HEK293 (cell line): Measurements from ENCODE around the gene RYR2.

Source experiments
- CTCF ChIA-PET: fragments of 350-600 bp; formaldehyde crosslinking; extraction: SDS; loops from one replicate; lab custom pipeline; 2021; ENCODE audit warnings: antibody characterized with exemption; lab: Yijun Ruan, JAX
- POLR2A ChIA-PET: fragments of 300-600 bp; formaldehyde crosslinking; extraction: SDS; loops from one replicate; lab custom pipeline; 2020; ENCODE audit warnings: antibody characterized with exemption, inconsistent platforms; lab: Yijun Ruan, JAX
- H3K27ac ChIP-seq: fragments of 200-500 bp; sonication (Bioruptor generic); 2 replicates; pipeline ENCODE4 v1.5.1; 2014; ENCODE audit warnings: low read depth, low read length, control low read depth, inconsistent platforms; ENCODE audit errors: extremely low read depth
- H3K36me3 ChIP-seq, 2 experiments: fragments of 200-500 bp in 1 of 2; sonication (Bioruptor generic) in 1 of 2; 1 replicate in 1 of 2; 2 replicates in 1 of 2; pipeline ENCODE4 v1.5.1; 2014 to 2017; ENCODE audit warnings: inconsistent platforms in 2 of 2, low read length in 2 of 2; ENCODE audit not compliant: control insufficient read depth in 2 of 2, insufficient read depth in 1 of 2
- H3K4me1 ChIP-seq: fragments of 200-500 bp; sonication (Bioruptor generic); 2 replicates; pipeline ENCODE4 v1.5.1; 2014; ENCODE audit warnings: mild to moderate bottlenecking, low read length, inconsistent platforms; ENCODE audit not compliant: control insufficient read depth, insufficient read depth
- H3K4me3 ChIP-seq: 2 replicates; pipeline ENCODE4 v1.5.1; 2011; ENCODE audit warnings: low read depth, mild to moderate bottlenecking, control low read depth, low read length, moderate library complexity
- H3K9me3 ChIP-seq: fragments of 200-500 bp; sonication (Bioruptor generic); 2 replicates; pipeline ENCODE4 v1.5.1; 2014; ENCODE audit warnings: low read depth, low read length, inconsistent platforms; ENCODE audit not compliant: control insufficient read depth, insufficient read depth
- BCL11A ChIP-seq: fragments of 450-650 bp; formaldehyde crosslinking; IDR thresholded peaks from 2 replicates; pipeline ENCODE4 v1.5.1; 2016; ENCODE audit warnings: low read depth, missing biosample characterization, missing genetic modification characterization
- EGR2 ChIP-seq: fragments of 450-650 bp; formaldehyde crosslinking; IDR thresholded peaks from 2 replicates; pipeline ENCODE4 v1.5.1; 2016; ENCODE audit warnings: low read depth, missing biosample characterization, missing genetic modification characterization
- KLF10 ChIP-seq: fragments of 450-650 bp; IDR thresholded peaks from 2 replicates; pipeline ENCODE4 v1.5.1; 2018; ENCODE audit warnings: missing biosample characterization, mild to moderate bottlenecking, missing genetic modification characterization
- MEIS1 ChIP-seq: sonication (generic); formaldehyde crosslinking; IDR thresholded peaks from 2 replicates; pipeline ENCODE4 v1.8.1; 2022; ENCODE audit warnings: missing genetic modification reagents, mild to moderate bottlenecking, borderline replicate concordance
- PBX3 ChIP-seq: sonication (generic); formaldehyde crosslinking; IDR thresholded peaks from 2 replicates; pipeline ENCODE4 v1.8.1; 2022; ENCODE audit warnings: mild to moderate bottlenecking, moderate library complexity, missing genetic modification reagents
- RBAK ChIP-seq: fragments of 450-650 bp; formaldehyde crosslinking; IDR thresholded peaks from 2 replicates; pipeline ENCODE4 v1.5.1; 2016; ENCODE audit warnings: missing biosample characterization, missing genetic modification characterization
- ZBTB7A ChIP-seq: fragments of 450-650 bp; formaldehyde crosslinking; IDR thresholded peaks from 2 replicates; pipeline ENCODE4 v1.5.1; 2016; ENCODE audit warnings: low read depth, missing biosample characterization, missing genetic modification characterization
- ZNF138 ChIP-seq: fragments of 450-650 bp; formaldehyde crosslinking; IDR thresholded peaks from 2 replicates; pipeline ENCODE4 v1.5.1; 2016; ENCODE audit warnings: missing biosample characterization, missing genetic modification characterization, borderline replicate concordance
- ZNF157 ChIP-seq: fragments of 450-650 bp; formaldehyde crosslinking; IDR thresholded peaks from 2 replicates; pipeline ENCODE4 v1.5.1; 2016; ENCODE audit warnings: missing biosample characterization, missing genetic modification characterization
- ZNF19 ChIP-seq: fragments of 450-650 bp; formaldehyde crosslinking; IDR thresholded peaks from 2 replicates; pipeline ENCODE4; 2016; ENCODE audit warnings: missing biosample characterization, missing genetic modification characterization, low read depth
- ZNF223 ChIP-seq: fragments of 450-650 bp; formaldehyde crosslinking; IDR thresholded peaks from 2 replicates; pipeline ENCODE4 v1.5.1; 2016; ENCODE audit warnings: missing biosample characterization, missing genetic modification characterization
- ZNF391 ChIP-seq: fragments of 450-650 bp; formaldehyde crosslinking; IDR thresholded peaks from 2 replicates; pipeline ENCODE4 v1.5.1; 2016; ENCODE audit warnings: low read depth, missing biosample characterization, missing genetic modification characterization, borderline replicate concordance
- ZNF426 ChIP-seq: fragments of 450-650 bp; formaldehyde crosslinking; IDR thresholded peaks from 2 replicates; pipeline ENCODE4 v1.5.1; 2017; ENCODE audit warnings: missing biosample characterization, missing genetic modification characterization, mild to moderate bottlenecking, inconsistent platforms, moderate library complexity
- ZNF585B ChIP-seq: fragments of 450-650 bp; formaldehyde crosslinking; IDR thresholded peaks from 2 replicates; pipeline ENCODE4 v1.5.1; 2016; ENCODE audit warnings: missing biosample characterization, missing genetic modification characterization
- ZNF610 ChIP-seq: fragments of 450-650 bp; formaldehyde crosslinking; IDR thresholded peaks from 2 replicates; pipeline ENCODE4 v1.5.1; 2016; ENCODE audit warnings: missing biosample characterization, missing genetic modification characterization, borderline replicate concordance
- ZNF624 ChIP-seq: fragments of 450-650 bp; formaldehyde crosslinking; IDR thresholded peaks from 2 replicates; pipeline ENCODE4 v1.5.1; 2017; ENCODE audit warnings: missing biosample characterization, missing genetic modification characterization
- ZNF626 ChIP-seq: fragments of 450-650 bp; sonication (Bioruptor Pico); formaldehyde crosslinking; IDR thresholded peaks from 2 replicates; pipeline ENCODE4 v1.5.1; 2018; ENCODE audit warnings: missing biosample characterization, missing genetic modification characterization, inconsistent platforms
- ZNF639 ChIP-seq: fragments of 450-650 bp; formaldehyde crosslinking; IDR thresholded peaks from 2 replicates; pipeline ENCODE4 v1.5.1; 2016; ENCODE audit warnings: missing biosample characterization, missing genetic modification characterization
- ZNF701 ChIP-seq: fragments of 450-650 bp; formaldehyde crosslinking; IDR thresholded peaks from 2 replicates; pipeline ENCODE4 v1.5.1; 2016; ENCODE audit warnings: missing biosample characterization, missing genetic modification characterization
- TF ChIP-seq, protein P1 (sequence below): fragments of 450-650 bp; formaldehyde crosslinking; IDR thresholded peaks from 2 replicates; pipeline ENCODE4 v1.5.1; 2016; ENCODE audit warnings: missing biosample characterization, missing genetic modification characterization
- TF ChIP-seq, protein P2 (sequence below): fragments of 450-650 bp; formaldehyde crosslinking; optimal IDR thresholded peaks from 2 replicates; pipeline ENCODE3; 2016; ENCODE audit warnings: missing biosample characterization, mild to moderate bottlenecking, missing genetic modification characterization

The RYR2 gene

DNA sequence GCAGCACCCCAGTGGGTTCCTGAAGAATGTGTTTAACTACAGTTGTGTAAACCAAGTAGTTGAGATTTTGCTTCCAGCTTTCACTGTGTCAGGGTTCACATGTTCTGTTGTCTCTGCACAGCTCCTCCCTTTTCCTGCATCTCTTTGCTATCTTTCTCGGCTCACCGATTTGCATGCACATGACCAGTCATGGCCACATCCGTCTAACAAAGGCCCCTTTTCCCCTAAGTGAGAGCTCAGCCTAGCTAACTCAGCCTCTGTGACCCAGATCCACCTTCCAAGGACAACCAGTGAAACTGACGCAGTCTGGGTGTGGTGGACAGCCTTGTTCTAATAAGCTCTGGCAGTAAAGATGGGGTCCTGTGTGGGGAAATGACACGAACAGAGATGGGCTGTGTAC, 747.6 kb downstream of the RYR2 start:
- CTCF ChIA-PET: interaction anchor here (0.7 to 9.4 kb wide), 6 partner anchors 10 to 403 kb away, joined by 3 to 48 read pairs (median 4); no protein-coding TSS in a partner anchor
- Histone ChIP-seq H3K9me3 (no peaks in the 10 kb centered on the region), H3K27ac (no peak overlapping the region)

GRCh38 chr1:237791592-237791991, 749.6 kb downstream of the RYR2 start:
- Histone ChIP-seq H3K36me3 (no peaks in the 10 kb centered on the region), H3K4me3 (no peak overlapping the region), H3K27ac (no peak overlapping the region), H3K4me1 (peaks cover 2% of the 10 kb centered on the region; the same call in 1 of the 2 replicates)
- POLR2A ChIA-PET: no interaction called here
- TF ChIP-seq ZBTB7A (tag by site-specific recombination) (no peak), ZNF585B (no peak), ZNF426 (tag by site-specific recombination) (no peak), ZNF626 (no peak), PBX3 (CRISPR knock-in tag) (no peak), ZNF19 (tag by site-specific recombination) (no peak), ZNF610 (tag by site-specific recombination) (no peak), ZNF639 (tag by site-specific recombination) (no peak), RBAK (tag by site-specific recombination) (no peak), KLF10 (tag by site-specific recombination) (no peak), ZNF391 (tag by site-specific recombination) (no peak), ZNF138 (tag by site-specific recombination) (no peak), MEIS1 (CRISPR knock-in tag) (no peak), BCL11A (no peak), ZNF223 (tag by site-specific recombination) (no peak)
- TF ChIP-seq, protein P1, sequence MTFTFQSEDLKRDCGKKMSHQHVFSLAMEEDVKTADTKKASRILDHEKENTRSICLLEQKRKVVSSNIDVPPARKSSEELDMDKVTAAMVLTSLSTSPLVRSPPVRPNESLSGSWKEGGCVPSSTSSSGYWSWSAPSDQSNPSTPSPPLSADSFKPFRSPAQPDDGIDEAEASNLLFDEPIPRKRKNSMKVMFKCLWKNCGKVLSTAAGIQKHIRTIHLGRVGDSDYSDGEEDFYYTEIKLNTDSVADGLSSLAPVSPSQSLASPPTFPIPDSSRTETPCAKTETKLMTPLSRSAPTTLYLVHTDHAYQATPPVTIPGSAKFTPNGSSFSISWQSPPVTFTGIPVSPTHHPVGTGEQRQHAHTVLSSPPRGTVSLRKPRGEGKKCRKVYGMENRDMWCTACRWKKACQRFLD (tag by site-specific recombination): no peak
- TF ChIP-seq, protein P2, sequence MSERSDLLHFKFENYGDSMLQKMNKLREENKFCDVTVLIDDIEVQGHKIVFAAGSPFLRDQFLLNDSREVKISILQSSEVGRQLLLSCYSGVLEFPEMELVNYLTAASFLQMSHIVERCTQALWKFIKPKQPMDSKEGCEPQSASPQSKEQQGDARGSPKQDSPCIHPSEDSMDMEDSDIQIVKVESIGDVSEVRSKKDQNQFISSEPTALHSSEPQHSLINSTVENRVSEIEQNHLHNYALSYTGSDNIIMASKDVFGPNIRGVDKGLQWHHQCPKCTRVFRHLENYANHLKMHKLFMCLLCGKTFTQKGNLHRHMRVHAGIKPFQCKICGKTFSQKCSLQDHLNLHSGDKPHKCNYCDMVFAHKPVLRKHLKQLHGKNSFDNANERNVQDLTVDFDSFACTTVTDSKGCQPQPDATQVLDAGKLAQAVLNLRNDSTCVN (tag by site-specific recombination): no peak
- TF ChIP-seq, all 188 proteins: peak for 0
- CTCF ChIA-PET: interaction anchor here (0.6 to 9.4 kb wide), 6 partner anchors 9 to 747 kb away, joined by 3 to 48 read pairs (median 4); no protein-coding TSS in a partner anchor
- no peaks in the 10 kb centered on the region for H3K9me3 ChIP-seq

More for the DNA sequence above, 747.6 kb downstream of the RYR2 start:
- no peaks in the 10 kb centered on the region for H3K36me3 ChIP-seq
- POLR2A ChIA-PET: no interaction called here
- H3K4me1 ChIP-seq: peaks cover 2% of the 10 kb centered on the region; the same call in 1 of the 2 replicates
- TF ChIP-seq EGR2 (tag by site-specific recombination): no peak
- TF ChIP-seq ZNF701 (tag by site-specific recombination): no peak
- no peak for TF ChIP-seq ZNF157 (tag by site-specific recombination)
- TF ChIP-seq ZNF624: no peak
- H3K4me3 ChIP-seq: no peak overlapping the region
